ENCODE results near the gene C1QTNF1.
A peak's percentile ranks its signal among the peaks of the same experiment; 100 is the strongest.
"Not testable (repeated sequence)": the region's sequence is repeated elsewhere in the genome, so short reads cannot be mapped to it uniquely, and the experiment has no call there.

C1QTNF1 gene

GRCh38 chr17:79072544-79072943 is 48.6 kb downstream of the C1QTNF1 start:
- no peak overlapping the region for H3K27ac ChIP-seq
- no peak for TF ChIP-seq CTCF (conservative IDR thresholded peaks at IDR 0.05; ENCODE audit: low read depth)
- ChIA-PET POLR2A (ENCODE audit: low non-redundant PET) (no interaction called here), CTCF (no interaction called here)
- DNase-seq (ENCODE audit: low spot score), result no peak

- no peak for TF ChIP-seq CTCF (conservative IDR thresholded peaks at IDR 0.05; ENCODE audit: low read depth)
- DNase-seq (ENCODE audit: low spot score), result no peak
- CTCF ChIA-PET, result interaction anchor here (1.5 kb wide), 2 partner anchors 9 to 28 kb away, joined by 4 to 8 read pairs; no protein-coding TSS in a partner anchor
- H3K27ac ChIP-seq, result peak overlapping the region; percentile 76; the same call in 1 of the 2 replicates
- POLR2A ChIA-PET (ENCODE audit: low non-redundant PET), result no interaction called here
Measured at GRCh38 chr17:79073016-79073705, 49.2 kb downstream of the C1QTNF1 start.

GRCh38 chr17:79073706-79074088 is 49.7 kb downstream of the C1QTNF1 start:
- no peak for TF ChIP-seq CTCF (conservative IDR thresholded peaks at IDR 0.05; ENCODE audit: low read depth)
- no peak for DNase-seq (ENCODE audit: low spot score)
- ChIA-PET POLR2A (ENCODE audit: low non-redundant PET) (no interaction called here), CTCF (interaction anchor here (1.1 to 1.5 kb wide), 3 partner anchors 9 to 28 kb away, joined by 4 to 8 read pairs (median 7); no protein-coding TSS in a partner anchor)
- H3K27ac ChIP-seq, result peak overlapping the region; percentile 76

GRCh38 chr17:79074121-79074648 is 50.2 kb downstream of the C1QTNF1 start:
- H3K27ac ChIP-seq, result peak overlapping the region; percentile 76
- POLR2A ChIA-PET (ENCODE audit: low non-redundant PET); DNase-seq (ENCODE audit: low spot score): not testable (repeated sequence)
- CTCF ChIA-PET, result interaction anchor here (0.6 to 1.5 kb wide), 5 partner anchors 8 to 1228 kb away, joined by 4 to 8 read pairs (median 4); no protein-coding TSS in a partner anchor

GRCh38 chr17:79074649-79075445 is 50.9 kb downstream of the C1QTNF1 start, which contains the start of gene ENGASE:
Gene ENGASE, plus strand, starts transcription at chr17:79074824. Its CDS starts 121 bp downstream, at chr17:79074945.
- CTCF ChIA-PET, result interaction anchor here (0.6 to 1.5 kb wide), 5 partner anchors 8 to 1227 kb away, joined by 4 to 8 read pairs (median 4); no protein-coding TSS in a partner anchor
- no peak for TF ChIP-seq CTCF (conservative IDR thresholded peaks at IDR 0.05; ENCODE audit: low read depth)
- DNase-seq (ENCODE audit: low spot score), result peak; percentile 93
- POLR2A ChIA-PET (ENCODE audit: low non-redundant PET), result no interaction called here
- peak within 1 kb of the TSS; percentile 76 for H3K27ac ChIP-seq

- TF ChIP-seq CTCF (conservative IDR thresholded peaks at IDR 0.05; ENCODE audit: low read depth), result no peak
- peak overlapping the region; percentile 76 for H3K27ac ChIP-seq
- POLR2A ChIA-PET (ENCODE audit: low non-redundant PET), result no interaction called here
- CTCF ChIA-PET, result no interaction called here
- DNase-seq (ENCODE audit: low spot score), result no peak
Measured at GRCh38 chr17:79075446-79075750, 51.4 kb downstream of the C1QTNF1 start.

Measured in RWPE1 (cell line).